HG02571 (cell line): Measurements from ENCODE around the gene OR14K1.
"Not testable (repeated sequence)": the region's sequence is repeated elsewhere in the genome, so short reads cannot be mapped to it uniquely, and the experiment has no call there.

Experiments
- ATAC-seq: cut with Tn5 transposase; IDR thresholded peaks from one replicate; pipeline ENCODE4 v1.9.1; 2021; ENCODE audit warnings: mild to moderate bottlenecking, moderate library complexity; ENCODE audit not compliant: unreplicated experiment

Gene OR14K1

GRCh38 chr1:247738315-247738714 is at the start of gene OR14K1:
TSS of gene OR14K1 (plus strand) at chr1:247738615. CDS start at chr1:247738615, 0 bp downstream.
- ATAC-seq = no peak

DNA sequence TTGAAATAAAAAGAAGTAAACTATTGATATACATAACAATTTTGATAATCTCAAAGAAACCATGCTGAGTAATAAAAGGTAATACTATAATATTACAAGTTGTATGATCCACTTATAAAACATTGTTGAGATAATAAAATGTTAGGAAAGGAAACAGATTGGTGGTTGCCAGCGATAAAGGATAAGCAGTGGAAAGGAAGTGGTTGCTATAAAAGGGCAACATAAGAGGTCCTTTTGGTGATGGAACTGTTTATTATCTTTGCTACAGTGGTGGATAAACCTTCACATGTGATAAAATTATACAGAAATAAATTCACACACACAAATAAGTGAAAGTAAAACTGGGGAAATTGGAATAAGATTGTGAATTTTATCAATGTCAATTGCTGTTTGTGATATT is 37.1 kb upstream of the OR14K1 start:
- no peak for ATAC-seq

DNA sequence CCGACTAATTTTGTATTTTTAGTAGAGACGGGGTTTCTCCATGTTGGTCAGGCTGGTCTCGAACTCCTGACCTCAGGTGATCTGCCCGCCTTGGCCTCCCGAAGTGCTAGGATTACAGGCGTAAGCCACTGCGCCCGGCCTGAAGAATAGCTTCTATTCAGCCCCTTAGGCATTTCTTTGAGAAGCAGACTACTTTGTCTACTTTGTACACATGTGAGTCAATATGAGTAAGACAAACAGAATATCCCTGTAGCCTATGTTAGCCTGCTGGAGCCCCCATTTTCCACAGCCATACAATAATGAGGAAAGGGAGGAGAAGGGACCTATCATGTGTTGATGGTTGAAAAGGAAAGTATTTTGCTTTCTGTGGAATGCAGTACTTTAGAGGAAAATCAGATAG is 27.7 kb upstream of the OR14K1 start:
- ATAC-seq = not testable (repeated sequence)

DNA sequence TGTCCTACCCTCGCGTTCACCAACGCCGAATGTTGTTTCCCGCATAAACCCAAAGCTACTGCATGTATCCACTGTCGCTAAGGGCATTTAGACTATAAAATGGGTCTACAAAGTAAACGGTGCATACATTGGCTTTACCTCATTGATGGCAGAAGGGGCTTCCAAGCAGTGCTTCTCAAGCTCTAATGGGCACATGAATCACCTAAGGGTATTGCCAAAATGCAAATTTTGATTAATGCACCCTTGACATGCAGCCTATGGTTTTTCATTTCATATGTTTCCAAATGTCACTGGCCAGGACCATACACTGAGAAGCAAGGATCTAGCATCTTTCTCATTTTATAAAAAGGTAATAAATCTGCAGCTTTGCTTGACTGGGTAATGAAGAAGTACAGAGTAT is 24.7 kb upstream of the OR14K1 start:
- no peak for ATAC-seq

DNA sequence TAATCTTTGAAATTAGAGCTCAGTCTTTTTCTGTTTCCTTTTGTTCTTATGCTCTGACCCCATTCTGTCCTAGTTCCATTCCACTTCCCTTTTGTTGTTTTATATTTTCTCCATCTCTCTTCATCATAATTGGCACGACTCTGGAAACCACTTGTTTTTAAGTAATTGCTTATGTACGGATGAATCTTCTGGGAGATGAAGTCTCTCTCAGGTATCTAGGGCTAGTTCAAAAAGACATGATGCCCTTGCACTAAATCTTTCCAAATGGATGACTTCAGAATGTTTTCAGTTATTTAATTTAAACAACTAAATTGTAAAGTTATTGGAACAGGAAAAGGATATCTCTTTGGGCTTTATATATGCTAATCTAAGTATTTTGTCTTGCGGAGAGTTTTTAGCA is 21.9 kb upstream of the OR14K1 start, which contains the start of gene OR6F1:
Gene OR6F1, minus strand, starts transcription at position 101 of the 400 bp plus-strand sequence. CDS start 3,891 bp downstream, outside the sequence.
- ATAC-seq = no peak

GRCh38 chr1:247721222-247721621 is 17.2 kb upstream of the OR14K1 start:
- ATAC-seq = no peak

DNA sequence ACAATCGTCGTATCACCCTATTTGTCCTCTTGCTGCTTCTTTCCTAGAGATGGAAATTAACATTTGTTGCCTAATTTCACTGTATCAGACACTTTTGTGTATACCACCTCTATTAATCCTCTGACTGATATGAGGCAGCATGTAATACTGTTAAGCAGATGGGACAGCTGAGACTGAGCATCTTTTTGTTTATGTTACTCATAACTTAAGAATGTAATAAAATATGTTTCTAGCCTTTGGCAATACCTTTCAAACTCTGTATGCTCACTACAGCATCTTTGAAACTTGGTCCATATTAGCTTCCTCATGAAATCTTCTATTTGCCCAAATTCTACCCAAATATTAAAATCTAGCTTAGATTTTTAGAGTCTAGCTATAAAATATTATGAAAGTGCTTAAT is 2.3 kb downstream of the OR14K1 start:
- no peak for ATAC-seq

GRCh38 chr1:247741756-247742155 is 3.3 kb downstream of the OR14K1 start:
- ATAC-seq = no peak

- not testable (repeated sequence) for ATAC-seq
Observed at GRCh38 chr1:247742215-247742760, 3.9 kb downstream of the OR14K1 start.

- no peak for ATAC-seq
Observed at GRCh38 chr1:247746391-247746935, 8.0 kb downstream of the OR14K1 start.

DNA sequence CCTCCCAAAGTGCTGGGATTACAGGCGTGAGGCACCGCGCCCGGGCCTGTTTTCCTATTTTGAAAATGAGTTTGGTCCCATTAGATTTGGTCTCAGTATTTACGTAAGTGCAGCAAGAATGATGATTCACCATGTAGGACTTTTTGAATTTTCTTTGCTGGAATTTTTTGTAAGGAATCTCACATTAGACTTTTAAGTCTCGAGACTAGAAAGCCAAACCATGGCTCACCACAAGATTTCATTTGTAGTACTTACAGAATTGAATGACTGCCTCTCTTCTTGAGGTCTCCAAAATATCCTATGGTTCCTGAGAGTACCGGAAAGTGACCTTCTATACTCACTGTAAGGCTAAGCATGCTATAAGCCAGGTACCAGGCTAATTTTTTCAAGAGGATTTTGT is 9.2 kb downstream of the OR14K1 start:
- ATAC-seq = no peak

GRCh38 chr1:247748041-247748440 is 9.6 kb downstream of the OR14K1 start, which contains the start of gene OR14A2:
TSS of gene OR14A2 (minus strand) at chr1:247748141.
- no peak for ATAC-seq

- ATAC-seq = no peak
Observed at GRCh38 chr1:247749870-247750269, 11.5 kb downstream of the OR14K1 start.

DNA sequence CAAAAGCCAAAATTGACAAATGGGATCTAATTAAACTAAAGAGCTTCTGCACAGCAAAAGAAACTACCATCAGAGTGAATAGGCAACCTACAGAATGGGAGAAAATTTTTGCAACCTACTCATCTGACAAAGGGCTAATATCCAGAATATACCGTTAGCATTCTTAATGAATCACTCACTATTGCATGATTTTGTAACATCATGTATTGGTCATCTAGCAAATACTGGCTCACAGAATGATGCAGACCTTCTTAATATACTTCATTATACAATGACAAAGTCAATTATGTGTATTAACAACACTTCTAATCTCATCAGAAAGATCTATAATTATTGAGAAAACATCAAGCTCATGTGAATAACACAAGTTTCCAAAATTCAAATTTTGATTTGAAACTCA is 15.9 kb downstream of the OR14K1 start:
- ATAC-seq = not testable (repeated sequence)

DNA sequence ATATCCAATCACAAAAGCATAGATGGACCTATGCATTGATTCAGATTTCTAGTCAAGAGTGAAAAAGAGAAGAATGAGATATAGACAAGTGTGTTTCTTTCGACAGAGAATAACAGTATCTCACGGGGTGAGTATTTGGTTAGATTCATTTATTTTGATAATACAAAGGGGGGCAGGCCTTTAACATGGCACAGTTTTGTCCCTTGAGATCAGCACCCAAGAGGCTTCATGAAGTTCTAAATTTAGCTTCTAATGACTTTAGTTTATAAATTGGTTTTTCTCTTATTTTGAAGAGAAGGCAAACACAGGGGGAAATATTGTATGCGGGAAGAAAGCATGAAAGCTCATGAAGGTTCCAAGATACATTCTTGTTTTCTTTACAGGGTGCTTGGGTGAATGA is 22.0 kb downstream of the OR14K1 start, which contains the start of gene OR1C1:
Gene OR1C1, minus strand, starts transcription at position 101 of the 400 bp plus-strand sequence. CDS start 2,150 bp downstream, outside the sequence.
- no peak for ATAC-seq

- ATAC-seq = no peak
Observed at GRCh38 chr1:247769603-247770002, 31.2 kb downstream of the OR14K1 start.
